GM23248 (cell line): Measurements from ENCODE around the gene INS. TPM values are rescaled to one million over a fixed set of nuclear protein-coding genes. Genes with fewer than 3 reads are reported as not detected.

Experiments used
- DNase-seq: peaks from one replicate; pipeline ENCODE4 v3.0.0-alpha.2; 2015
- H2AFZ ChIP-seq: fragments of 200-600 bp; sonication (generic); 2 replicates; pipeline ENCODE4 v1.6.1; 2016; ENCODE audit warnings: antibody characterized with exemption
- H3F3A ChIP-seq: fragments of 200-600 bp; sonication (generic); 2 replicates; pipeline ENCODE4 v1.6.1; 2016; ENCODE audit warnings: mild to moderate bottlenecking, antibody characterized with exemption, mixed run types; ENCODE audit not compliant: insufficient read depth
- H3K27ac ChIP-seq: fragments of 200-600 bp; sonication (generic); 2 replicates; pipeline ENCODE4 v1.5.1; 2016; ENCODE audit warnings: mild to moderate bottlenecking
- H3K27me3 ChIP-seq: fragments of 200-600 bp; sonication (generic); replicated peaks from 2 replicates; pipeline ENCODE4 v1.6.1; 2016; ENCODE audit warnings: mild to moderate bottlenecking; ENCODE audit not compliant: insufficient read depth
- H3K36me3 ChIP-seq: fragments of 200-600 bp; sonication (generic); 2 replicates; pipeline ENCODE4 v1.6.1; 2016; ENCODE audit warnings: low read depth, mild to moderate bottlenecking
- H3K4me1 ChIP-seq: fragments of 200-600 bp; sonication (generic); 2 replicates; pipeline ENCODE4 v1.6.1; 2016; ENCODE audit warnings: mild to moderate bottlenecking; ENCODE audit not compliant: insufficient read depth
- H3K4me2 ChIP-seq: fragments of 200-600 bp; sonication (generic); one replicate; pipeline ENCODE4 v1.6.1; 2016; ENCODE audit warnings: mild to moderate bottlenecking; ENCODE audit not compliant: unreplicated experiment
- H3K4me3 ChIP-seq: fragments of 200-600 bp; sonication (generic); 2 replicates; pipeline ENCODE4 v1.5.1; 2016; ENCODE audit warnings: mild to moderate bottlenecking
- H3K79me2 ChIP-seq: fragments of 200-600 bp; sonication (generic); 2 replicates; pipeline ENCODE4 v1.6.1; 2016; ENCODE audit warnings: mild to moderate bottlenecking; ENCODE audit not compliant: insufficient read depth
- H3K9ac ChIP-seq: fragments of 200-600 bp; sonication (generic); 2 replicates; pipeline ENCODE4 v1.6.1; 2016; ENCODE audit warnings: mild to moderate bottlenecking
- H3K9me2 ChIP-seq: fragments of 200-600 bp; sonication (generic); 2 replicates; pipeline ENCODE4 v1.6.1; 2016; ENCODE audit warnings: mixed run types, mild to moderate bottlenecking, moderate library complexity; ENCODE audit not compliant: insufficient read depth
- H3K9me3 ChIP-seq: fragments of 200-600 bp; sonication (generic); one replicate; pipeline ENCODE4 v1.6.1; 2017; ENCODE audit warnings: low read depth
- H4K20me1 ChIP-seq: fragments of 200-600 bp; sonication (generic); 2 replicates; pipeline ENCODE4 v1.6.0; 2016; ENCODE audit not compliant: insufficient read depth
- EZH2 ChIP-seq: fragments of 200-600 bp; sonication (generic); IDR thresholded peaks from 2 replicates; pipeline ENCODE4 v1.6.1; 2018; ENCODE audit warnings: antibody characterized with exemption, mild to moderate bottlenecking; ENCODE audit not compliant: insufficient read depth, poor library complexity, severe bottlenecking
- EZH2phosphoT487 ChIP-seq: fragments of 200-600 bp; sonication (generic); IDR thresholded peaks from 2 replicates; pipeline ENCODE4 v1.6.1; 2018; ENCODE audit warnings: antibody characterized with exemption, moderate library complexity, mild to moderate bottlenecking, low read depth; ENCODE audit not compliant: insufficient read depth
- WGBS, 2 experiments: methylation state at CpG; one replicate each; pipeline ENCODE4 v1.1.6; 2015 to 2017; ENCODE audit warnings: low lambda C conversion rate in 2 of 2, low coverage in 1 of 2; ENCODE audit errors: missing lambda C conversion rate in 2 of 2; 5-methylcytosine and 5-hydroxymethylcytosine counted together
- in situ Hi-C: fragments of 300-500 bp; cut with MboI; formaldehyde crosslinking; loops from 2 replicates; pipeline ENCODE4 v1.15.0; 2020
- polyA plus RNA-seq: library from polyadenylated mRNA; unstranded; fragments of >200 nt; fragmentation: Nextera tagmentation; extraction: Ambion mirVana; gene quantifications from 2 replicates; pipeline ENCODE4 v1.2.1, GENCODE V29; 2016
- total RNA-seq: library from RNA; depleted of rRNA; stranded (reverse); fragments of >200 nt; shearing (Covaris generic); gene quantifications from 2 replicates; pipeline ENCODE4 v1.2.3, GENCODE V29; 2014

INS gene
- total and polyA plus RNA-seq, 2 experiments from 2014 or later, result not detected

GRCh38 chr11:2205214-2205720 lies 44.3 kb upstream of the INS start:
- no peak overlapping the region for H3K4me2 ChIP-seq
- H3K27ac ChIP-seq, result no peak overlapping the region
- no peaks in the 10 kb centered on the region for H3K4me1 ChIP-seq
- H3K79me2 ChIP-seq, result no peaks in the 10 kb centered on the region
- TF ChIP-seq EZH2 (no peak), EZH2phosphoT487 (no peak)
- 40% methylated on average over 1 of the region's 1 CpG; no CpG with 5 or more reads in 1 of the 2 experiments for WGBS, 2 experiments
- H4K20me1 ChIP-seq, result no peaks in the 10 kb centered on the region
- no peaks in the 10 kb centered on the region for H3F3A ChIP-seq
- no peaks in the 10 kb centered on the region for H3K9me2 ChIP-seq
- no peaks in the 10 kb centered on the region for H3K27me3 ChIP-seq
- H3K4me3 ChIP-seq, result no peak overlapping the region
- no peaks in the 10 kb centered on the region for H3K36me3 ChIP-seq
- H3K9ac ChIP-seq, result no peak overlapping the region
- H2AFZ ChIP-seq, result no peak overlapping the region
- in situ Hi-C loops, result no loop called here
- no peaks in the 10 kb centered on the region for H3K9me3 ChIP-seq
- no peak for DNase-seq

GRCh38 chr11:2204361-2205213 lies 43.6 kb upstream of the INS start:
- 54 to 60% methylated on average over 17 to 21 of the region's 21 CpGs for WGBS, 2 experiments
- Histone ChIP-seq H3K9ac (no peak overlapping the region), H3K9me2 (no peaks in the 10 kb centered on the region), H3K79me2 (no peaks in the 10 kb centered on the region), H3K27ac (no peak overlapping the region), H3K4me3 (no peak overlapping the region), H4K20me1 (no peaks in the 10 kb centered on the region), H3K27me3 (no peaks in the 10 kb centered on the region), H3K4me2 (no peak overlapping the region), H2AFZ (no peak overlapping the region), H3K9me3 (no peaks in the 10 kb centered on the region), H3K36me3 (no peaks in the 10 kb centered on the region), H3F3A (no peaks in the 10 kb centered on the region), H3K4me1 (no peaks in the 10 kb centered on the region)
- no peak for TF ChIP-seq EZH2phosphoT487
- no peak for TF ChIP-seq EZH2
- DNase-seq, result no peak
- in situ Hi-C loops, result loop anchor here (5.0 kb wide), 1 partner anchor 218 kb away; no protein-coding TSS in a partner anchor

GRCh38 chr11:2203440-2204259 lies 42.6 kb upstream of the INS start:
- in situ Hi-C loops, result loop anchor here (5.0 kb wide), 1 partner anchor 219 kb away; no protein-coding TSS in a partner anchor

DNA sequence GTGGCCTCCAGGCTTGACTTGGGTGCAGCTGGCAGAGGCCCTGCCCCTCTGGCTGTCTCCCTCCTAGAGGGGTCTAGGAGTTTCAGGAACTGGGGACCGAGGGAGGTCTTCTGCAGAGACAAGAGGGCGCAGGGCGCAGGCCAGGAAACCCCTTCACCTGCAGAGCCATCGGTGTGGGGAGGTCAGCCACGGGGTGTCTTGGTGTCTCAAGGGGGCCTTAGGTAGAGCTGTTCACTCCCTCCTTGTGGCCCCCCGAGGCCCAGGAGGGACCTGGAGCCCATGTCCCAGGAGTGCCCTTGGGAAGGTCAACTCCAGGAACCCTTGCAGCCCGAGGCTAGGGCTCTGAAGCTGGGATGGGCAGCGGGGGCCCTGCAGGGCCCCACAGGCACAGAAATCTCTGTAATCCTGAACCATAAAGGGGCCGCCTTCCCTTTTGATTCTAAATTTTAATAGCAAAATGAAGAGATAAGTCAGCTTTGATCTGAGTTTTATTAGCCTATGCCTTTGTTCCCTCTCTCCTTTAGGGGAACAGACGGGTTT lies 42.0 kb upstream of the INS start:
- 41 to 51% methylated on average over 10 of the region's 10 CpGs for WGBS, 2 experiments
- in situ Hi-C loops, result loop anchor here (5.0 kb wide), 1 partner anchor 219 kb away; no protein-coding TSS in a partner anchor
- H3K4me3 ChIP-seq, result no peak overlapping the region

More at GRCh38 chr11:2203440-2204259, 42.6 kb upstream of the INS start:
- H3K36me3 ChIP-seq, result no peaks in the 10 kb centered on the region
- H3K9me3 ChIP-seq, result no peaks in the 10 kb centered on the region
- no peaks in the 10 kb centered on the region for H3F3A ChIP-seq
- no peaks in the 10 kb centered on the region for H3K27me3 ChIP-seq
- H3K4me1 ChIP-seq, result no peaks in the 10 kb centered on the region
- DNase-seq, result no peak
- no peaks in the 10 kb centered on the region for H3K79me2 ChIP-seq
- no peak overlapping the region for H3K27ac ChIP-seq
- H3K4me2 ChIP-seq, result no peak overlapping the region
- no peak overlapping the region for H2AFZ ChIP-seq
- H3K9ac ChIP-seq, result no peak overlapping the region
- no peak overlapping the region for H3K4me3 ChIP-seq
- H4K20me1 ChIP-seq, result no peaks in the 10 kb centered on the region
- 52 to 62% methylated on average over 14 to 21 of the region's 23 CpGs for WGBS, 2 experiments
- TF ChIP-seq EZH2, result no peak
- no peak for TF ChIP-seq EZH2phosphoT487
- H3K9me2 ChIP-seq, result no peaks in the 10 kb centered on the region

More for the DNA sequence above, 42.0 kb upstream of the INS start:
- no peaks in the 10 kb centered on the region for H3K79me2 ChIP-seq
- no peaks in the 10 kb centered on the region for H3K4me1 ChIP-seq
- no peak overlapping the region for H3K27ac ChIP-seq
- no peak overlapping the region for H3K9ac ChIP-seq
- no peak for TF ChIP-seq EZH2
- no peak for TF ChIP-seq EZH2phosphoT487
- H3K9me2 ChIP-seq, result no peaks in the 10 kb centered on the region
- H4K20me1 ChIP-seq, result no peaks in the 10 kb centered on the region
- no peak overlapping the region for H2AFZ ChIP-seq
- no peak overlapping the region for H3K4me2 ChIP-seq
- no peaks in the 10 kb centered on the region for H3K9me3 ChIP-seq
- DNase-seq, result no peak
- no peaks in the 10 kb centered on the region for H3K36me3 ChIP-seq
- no peaks in the 10 kb centered on the region for H3F3A ChIP-seq
- H3K27me3 ChIP-seq, result no peaks in the 10 kb centered on the region
